HepG2 (cell line): ENCODE measurements around the gene ALS2. TPM values are rescaled to one million over a fixed set of nuclear protein-coding genes. Genes with fewer than 3 reads are reported as not detected.

Source experiments
- KDM6A ChIP-seq: IDR thresholded peaks from 2 replicates; pipeline ENCODE4 v1.6.1; 2016; ENCODE audit warnings: low read depth
- MED1 ChIP-seq: sonication (generic); formaldehyde crosslinking; IDR thresholded peaks from 2 replicates; pipeline ENCODE4 v1.4.0; 2020; ENCODE audit warnings: missing genetic modification reagents
- NFIB ChIP-seq: sonication (generic); formaldehyde crosslinking; IDR thresholded peaks from 2 replicates; pipeline ENCODE4 v1.9.0; 2021; ENCODE audit warnings: missing genetic modification reagents, mild to moderate bottlenecking, borderline replicate concordance
- PBX2 ChIP-seq: IDR thresholded peaks from 2 replicates; pipeline ENCODE4 v1.6.1; 2016; ENCODE audit warnings: control low read depth
- POLR2AphosphoS2 ChIP-seq: IDR thresholded peaks from 2 replicates; pipeline ENCODE4 v1.6.1; 2011; ENCODE audit warnings: low read depth, low read length, improper control_type of control experiment
- REST ChIP-seq, 2 experiments: IDR thresholded peaks; 2 replicates each; pipeline ENCODE4 v1.6.1; 2011 to 2012; ENCODE audit warnings: low read length in 2 of 2, borderline replicate concordance in 1 of 2, low read depth in 1 of 2, mild to moderate bottlenecking in 1 of 2, moderate library complexity in 1 of 2
- SNAI1 ChIP-seq: sonication (generic); formaldehyde crosslinking; IDR thresholded peaks from 2 replicates; pipeline ENCODE4 v1.5.0; 2020; ENCODE audit warnings: mild to moderate bottlenecking, missing genetic modification reagents, borderline replicate concordance
- SP140L ChIP-seq: sonication (generic); formaldehyde crosslinking; IDR thresholded peaks from 2 replicates; pipeline ENCODE4 v1.4.0; 2020; ENCODE audit warnings: missing genetic modification reagents, borderline replicate concordance
- STAG1 ChIP-seq: sonication (generic); formaldehyde crosslinking; IDR thresholded peaks from 2 replicates; pipeline ENCODE4 v1.4.0; 2020; ENCODE audit warnings: missing genetic modification reagents
- TFAP4 ChIP-seq: sonication (generic); IDR thresholded peaks from 2 replicates; pipeline ENCODE4 v1.6.1; 2016; ENCODE audit warnings: low read depth, borderline replicate concordance
- TGIF2 ChIP-seq: IDR thresholded peaks from 2 replicates; pipeline ENCODE4 v1.6.1; 2016; ENCODE audit warnings: control low read depth, missing compliant biosample characterization
- XRCC5 ChIP-seq: fragments of 200-400 bp; formaldehyde crosslinking; optimal IDR thresholded peaks from 2 replicates; pipeline ENCODE3; 2017; ENCODE audit warnings: mild to moderate bottlenecking, low read length
- ZFAT ChIP-seq: sonication (generic); formaldehyde crosslinking; conservative IDR thresholded peaks from 2 replicates; pipeline ENCODE4 v1.8.1; 2023; ENCODE audit warnings: missing genetic modification reagents, inconsistent platforms
- ZFP1 ChIP-seq: IDR thresholded peaks from 2 replicates; pipeline ENCODE4 v1.6.1; 2016
- ZFP41 ChIP-seq: sonication (generic); formaldehyde crosslinking; IDR thresholded peaks from 2 replicates; pipeline ENCODE4 v1.4.0; 2020; ENCODE audit warnings: mild to moderate bottlenecking, missing genetic modification reagents, borderline replicate concordance
- ZNF629 ChIP-seq: sonication (generic); formaldehyde crosslinking; conservative IDR thresholded peaks from 2 replicates; pipeline ENCODE4 v1.5.0; 2020; ENCODE audit warnings: missing genetic modification reagents
- ZSCAN29 ChIP-seq: sonication (generic); formaldehyde crosslinking; conservative IDR thresholded peaks from 2 replicates; pipeline ENCODE4 v1.4.0; 2020; ENCODE audit warnings: mild to moderate bottlenecking, missing genetic modification reagents
- polyA plus RNA-seq, 8 experiments: library from polyadenylated mRNA; depleted of rRNA in 3 of 8; stranded (reverse) in 7 of 8; unstranded in 1 of 8; fragments of >200 nt; fragmentation: Illumina TruSeq in 4 of 8; extraction: Trizol in 4 of 8; gene quantifications; 2 replicates each; pipeline versions ENCODE4 v1.2.1 to v1.2.3, GENCODE V29; 2011 to 2016; ENCODE audit warnings: low read depth in 4 of 8, missing spikeins in 1 of 8, mixed read lengths in 1 of 8; ENCODE audit not compliant: insufficient read depth in 1 of 8
- total RNA-seq, 5 experiments: library from RNA; depleted of rRNA; stranded (reverse); fragments of >200 nt; fragmentation: Illumina TruSeq; extraction: Trizol; gene quantifications; 2 replicates each; pipeline ENCODE4 v1.2.3, GENCODE V29; 2016; ENCODE audit warnings: low read depth in 1 of 5
- TF ChIP-seq, protein P1 (sequence below): sonication (generic); formaldehyde crosslinking; IDR thresholded peaks from 2 replicates; pipeline ENCODE4 v1.5.0; 2020; ENCODE audit warnings: mild to moderate bottlenecking, missing genetic modification reagents, moderate library complexity
- TF ChIP-seq, protein P2 (sequence below): sonication (generic); formaldehyde crosslinking; IDR thresholded peaks from 2 replicates; pipeline ENCODE4 v1.4.0; 2020; ENCODE audit warnings: missing genetic modification reagents
- TF ChIP-seq, protein P3 (sequence below): sonication (generic); formaldehyde crosslinking; IDR thresholded peaks from 2 replicates; pipeline ENCODE4 v1.4.0; 2020; ENCODE audit warnings: low read depth, mild to moderate bottlenecking, missing genetic modification reagents

The ALS2 gene
- total and polyA plus RNA-seq, 2 of the 13 experiments (the other 11 are each of a cell fraction or from before 2014, with no cell fraction given) = 12.7 to 19.3 TPM

GRCh38 chr2:201680743-201681142 is 100.0 kb downstream of the ALS2 start (continued):
- TF ChIP-seq ZNF629 (CRISPR knock-in tag) (no peak; the same call in 1 of the 2 replicates), SNAI1 (no peak), SP140L (CRISPR knock-in tag) (no peak), ZFP41 (CRISPR knock-in tag) (0 out of 2 replicates have a peak, but pooled peaks have one; percentile 41), TGIF2 (CRISPR knock-in tag) (no peak), PBX2 (no peak), STAG1 (CRISPR knock-in tag) (peak; percentile 64), ZFAT (CRISPR knock-in tag) (no peak), XRCC5 (peak; percentile 80), ZFP1 (no peak), NFIB (no peak), KDM6A (no peak), POLR2AphosphoS2 (no peak), REST (IDR thresholded peaks at IDR 0.05; ENCODE audit: borderline replicate concordance in 1 of 2, low read depth in 1 of 2, low read length in 2 of 2) (no peak), TFAP4 (no peak), MED1 (CRISPR knock-in tag) (peak; percentile 28; the same call in 1 of the 2 replicates), ZSCAN29 (CRISPR knock-in tag) (no peak)
- TF ChIP-seq, protein P1, sequence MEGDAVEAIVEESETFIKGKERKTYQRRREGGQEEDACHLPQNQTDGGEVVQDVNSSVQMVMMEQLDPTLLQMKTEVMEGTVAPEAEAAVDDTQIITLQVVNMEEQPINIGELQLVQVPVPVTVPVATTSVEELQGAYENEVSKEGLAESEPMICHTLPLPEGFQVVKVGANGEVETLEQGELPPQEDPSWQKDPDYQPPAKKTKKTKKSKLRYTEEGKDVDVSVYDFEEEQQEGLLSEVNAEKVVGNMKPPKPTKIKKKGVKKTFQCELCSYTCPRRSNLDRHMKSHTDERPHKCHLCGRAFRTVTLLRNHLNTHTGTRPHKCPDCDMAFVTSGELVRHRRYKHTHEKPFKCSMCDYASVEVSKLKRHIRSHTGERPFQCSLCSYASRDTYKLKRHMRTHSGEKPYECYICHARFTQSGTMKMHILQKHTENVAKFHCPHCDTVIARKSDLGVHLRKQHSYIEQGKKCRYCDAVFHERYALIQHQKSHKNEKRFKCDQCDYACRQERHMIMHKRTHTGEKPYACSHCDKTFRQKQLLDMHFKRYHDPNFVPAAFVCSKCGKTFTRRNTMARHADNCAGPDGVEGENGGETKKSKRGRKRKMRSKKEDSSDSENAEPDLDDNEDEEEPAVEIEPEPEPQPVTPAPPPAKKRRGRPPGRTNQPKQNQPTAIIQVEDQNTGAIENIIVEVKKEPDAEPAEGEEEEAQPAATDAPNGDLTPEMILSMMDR = peak; percentile 82
- TF ChIP-seq, protein P2, sequence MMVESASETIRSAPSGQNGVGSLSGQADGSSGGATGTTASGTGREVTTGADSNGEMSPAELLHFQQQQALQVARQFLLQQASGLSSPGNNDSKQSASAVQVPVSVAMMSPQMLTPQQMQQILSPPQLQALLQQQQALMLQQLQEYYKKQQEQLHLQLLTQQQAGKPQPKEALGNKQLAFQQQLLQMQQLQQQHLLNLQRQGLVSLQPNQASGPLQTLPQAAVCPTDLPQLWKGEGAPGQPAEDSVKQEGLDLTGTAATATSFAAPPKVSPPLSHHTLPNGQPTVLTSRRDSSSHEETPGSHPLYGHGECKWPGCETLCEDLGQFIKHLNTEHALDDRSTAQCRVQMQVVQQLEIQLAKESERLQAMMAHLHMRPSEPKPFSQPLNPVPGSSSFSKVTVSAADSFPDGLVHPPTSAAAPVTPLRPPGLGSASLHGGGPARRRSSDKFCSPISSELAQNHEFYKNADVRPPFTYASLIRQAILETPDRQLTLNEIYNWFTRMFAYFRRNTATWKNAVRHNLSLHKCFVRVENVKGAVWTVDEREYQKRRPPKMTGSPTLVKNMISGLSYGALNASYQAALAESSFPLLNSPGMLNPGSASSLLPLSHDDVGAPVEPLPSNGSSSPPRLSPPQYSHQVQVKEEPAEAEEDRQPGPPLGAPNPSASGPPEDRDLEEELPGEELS (CRISPR knock-in tag) = no peak
- TF ChIP-seq, protein P3, sequence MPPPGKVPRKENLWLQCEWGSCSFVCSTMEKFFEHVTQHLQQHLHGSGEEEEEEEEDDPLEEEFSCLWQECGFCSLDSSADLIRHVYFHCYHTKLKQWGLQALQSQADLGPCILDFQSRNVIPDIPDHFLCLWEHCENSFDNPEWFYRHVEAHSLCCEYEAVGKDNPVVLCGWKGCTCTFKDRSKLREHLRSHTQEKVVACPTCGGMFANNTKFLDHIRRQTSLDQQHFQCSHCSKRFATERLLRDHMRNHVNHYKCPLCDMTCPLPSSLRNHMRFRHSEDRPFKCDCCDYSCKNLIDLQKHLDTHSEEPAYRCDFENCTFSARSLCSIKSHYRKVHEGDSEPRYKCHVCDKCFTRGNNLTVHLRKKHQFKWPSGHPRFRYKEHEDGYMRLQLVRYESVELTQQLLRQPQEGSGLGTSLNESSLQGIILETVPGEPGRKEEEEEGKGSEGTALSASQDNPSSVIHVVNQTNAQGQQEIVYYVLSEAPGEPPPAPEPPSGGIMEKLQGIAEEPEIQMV (CRISPR knock-in tag) = no peak
